Suprapubic skin (tissue), 4 donors: Measurements from ENCODE around the gene KMT2B. TPM values are rescaled to one million over a fixed set of nuclear protein-coding genes. Genes with fewer than 3 reads are reported as not detected.
A peak's percentile ranks its signal among the peaks of the same experiment; 100 is the strongest.

Experiments
- DNase-seq, 2 donors: peaks; one replicate each; pipeline ENCODE4 v3.0.0-alpha.2; 2019; ENCODE audit warnings: low spot score in 2 of 2
- H3K27ac ChIP-seq: fragments of 200-600 bp; sonication (generic); one replicate; pipeline ENCODE4 v1.5.1; 2019
- H3K27me3 ChIP-seq: fragments of 200-600 bp; sonication (generic); one replicate; pipeline ENCODE4 v1.5.1; 2019
- H3K36me3 ChIP-seq: fragments of 200-600 bp; sonication (generic); one replicate; pipeline ENCODE4 v1.5.1; 2019
- H3K4me1 ChIP-seq: fragments of 200-600 bp; sonication (generic); one replicate; pipeline ENCODE4 v1.5.1; 2019
- H3K4me3 ChIP-seq: fragments of 200-600 bp; sonication (generic); one replicate; pipeline ENCODE4 v1.5.1; 2019; ENCODE audit warnings: mild to moderate bottlenecking
- H3K9me3 ChIP-seq: fragments of 200-600 bp; sonication (generic); one replicate; pipeline ENCODE4 v1.5.1; 2019
- EP300 ChIP-seq: sonication (generic); formaldehyde crosslinking; IDR thresholded peaks from one replicate; pipeline ENCODE4 v1.6.1; 2017; ENCODE audit warnings: antibody characterized with exemption
- POLR2A ChIP-seq, 2 donors: fragments of 450-650 bp; IDR thresholded peaks; one replicate each; pipeline ENCODE4 v1.6.1; 2017; ENCODE audit warnings: antibody characterized with exemption in 2 of 2, mild to moderate bottlenecking in 2 of 2, moderate library complexity in 2 of 2
- POLR2AphosphoS5 ChIP-seq, 3 donors: sonication (generic); formaldehyde crosslinking; IDR thresholded peaks; one replicate each; pipeline ENCODE4 v1.6.1; 2017; ENCODE audit warnings: antibody characterized with exemption in 3 of 3
- WGBS: methylation state at CpG from one replicate; pipeline ENCODE4 v1.1.5; 2018; 5-methylcytosine and 5-hydroxymethylcytosine counted together
- total RNA-seq, 4 donors: library from RNA; depleted of rRNA; stranded (reverse); fragments of >200 nt; gene quantifications; one replicate each; pipeline ENCODE4 v1.1.0, GENCODE V29; 2016
- TF ChIP-seq, protein P1 (sequence below), 2 donors: fragments of 200-600 bp in 1 of 2; fragments of 450-650 bp in 1 of 2; sonication (generic) in 1 of 2; IDR thresholded peaks; one replicate each; pipeline ENCODE4 v1.5.1; 2016 to 2019; ENCODE audit warnings: antibody characterized with exemption in 2 of 2, mild to moderate bottlenecking in 1 of 2, moderate library complexity in 1 of 2

KMT2B gene
- total RNA-seq, 4 donors from 2014 or later = 31.2 to 66.8 (median 45.2) TPM

DNA sequence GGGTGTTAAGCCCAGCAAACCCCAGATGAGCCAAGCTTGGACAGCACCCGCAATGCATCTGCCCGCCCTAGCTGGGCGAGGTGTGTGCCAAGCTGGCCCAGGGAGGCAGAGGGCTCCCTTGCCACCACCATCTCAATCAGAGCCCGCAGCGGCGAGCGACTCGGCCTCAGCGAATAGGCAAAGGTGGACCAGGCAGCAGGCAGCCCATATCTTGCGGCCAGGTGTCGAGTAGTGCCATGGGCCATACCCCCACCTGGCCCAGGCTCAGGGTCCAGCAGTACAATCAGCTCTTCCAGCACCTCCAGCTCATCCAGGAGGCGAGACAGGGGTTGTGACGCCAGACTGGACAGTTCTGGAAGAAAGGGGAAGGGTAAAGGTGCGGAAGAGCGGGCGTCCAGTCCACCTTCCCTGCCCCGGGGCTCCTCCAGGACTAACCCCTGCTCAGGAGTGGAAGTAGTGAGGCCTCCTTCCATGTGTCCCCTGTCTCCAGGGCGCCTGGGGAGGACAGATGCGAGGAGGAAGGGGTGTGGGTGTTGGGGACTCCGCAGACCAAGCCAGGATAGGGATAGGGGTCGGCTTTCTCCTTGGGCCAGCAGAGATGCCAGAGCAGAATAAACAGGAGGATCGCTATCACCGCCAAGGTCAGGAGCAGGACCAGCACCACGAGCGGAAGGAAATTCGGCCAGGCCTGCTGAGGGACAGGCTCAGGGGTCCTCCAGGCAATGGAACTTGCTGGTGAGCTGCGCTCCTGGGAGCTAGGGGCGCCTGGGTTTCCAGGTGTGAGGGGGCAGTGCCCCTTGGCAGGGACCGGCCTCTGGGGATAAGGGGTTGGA lies 21.7 kb downstream of the KMT2B start:
- DNase-seq = no peak
- H3K27ac ChIP-seq = peak overlapping the region; percentile 79
- TF ChIP-seq, protein P1, sequence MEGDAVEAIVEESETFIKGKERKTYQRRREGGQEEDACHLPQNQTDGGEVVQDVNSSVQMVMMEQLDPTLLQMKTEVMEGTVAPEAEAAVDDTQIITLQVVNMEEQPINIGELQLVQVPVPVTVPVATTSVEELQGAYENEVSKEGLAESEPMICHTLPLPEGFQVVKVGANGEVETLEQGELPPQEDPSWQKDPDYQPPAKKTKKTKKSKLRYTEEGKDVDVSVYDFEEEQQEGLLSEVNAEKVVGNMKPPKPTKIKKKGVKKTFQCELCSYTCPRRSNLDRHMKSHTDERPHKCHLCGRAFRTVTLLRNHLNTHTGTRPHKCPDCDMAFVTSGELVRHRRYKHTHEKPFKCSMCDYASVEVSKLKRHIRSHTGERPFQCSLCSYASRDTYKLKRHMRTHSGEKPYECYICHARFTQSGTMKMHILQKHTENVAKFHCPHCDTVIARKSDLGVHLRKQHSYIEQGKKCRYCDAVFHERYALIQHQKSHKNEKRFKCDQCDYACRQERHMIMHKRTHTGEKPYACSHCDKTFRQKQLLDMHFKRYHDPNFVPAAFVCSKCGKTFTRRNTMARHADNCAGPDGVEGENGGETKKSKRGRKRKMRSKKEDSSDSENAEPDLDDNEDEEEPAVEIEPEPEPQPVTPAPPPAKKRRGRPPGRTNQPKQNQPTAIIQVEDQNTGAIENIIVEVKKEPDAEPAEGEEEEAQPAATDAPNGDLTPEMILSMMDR (IDR thresholded peaks at IDR 0.05) = no peak
- TF ChIP-seq POLR2A (IDR thresholded peaks at IDR 0.05) (no peak), POLR2AphosphoS5 (IDR thresholded peaks at IDR 0.05) (no peak), EP300 (no peak)
- WGBS = 78% methylated on average over 16 of the region's 29 CpGs
- H3K27me3 ChIP-seq = no peaks in the 10 kb centered on the region
- H3K4me1 ChIP-seq = peaks cover 25% of the 10 kb centered on the region
- peaks cover 43% of the 10 kb centered on the region for H3K36me3 ChIP-seq
- no peaks in the 10 kb centered on the region for H3K9me3 ChIP-seq
- H3K4me3 ChIP-seq = peak overlapping the region; percentile 69

DNA sequence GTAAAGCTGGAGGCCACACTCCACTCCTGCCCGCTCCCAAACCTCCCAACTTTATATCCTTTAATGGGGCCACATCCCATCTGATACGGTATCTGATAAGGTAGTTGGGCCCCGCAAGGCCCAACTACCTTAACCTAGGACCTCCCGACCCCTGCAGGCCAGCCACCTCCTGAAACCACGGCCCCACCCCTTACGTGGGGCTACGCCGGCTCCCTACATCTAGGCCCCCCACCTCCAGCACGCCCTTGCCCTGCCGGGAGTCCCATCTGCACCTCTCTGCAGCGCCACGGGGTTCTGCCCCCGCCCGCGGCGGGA lies 22.3 kb downstream of the KMT2B start:
- 2% methylated on average over 7 of the region's 16 CpGs for WGBS
- Histone ChIP-seq H3K27ac (peak overlapping the region; percentile 79), H3K36me3 (peaks cover 38% of the 10 kb centered on the region)

DNA sequence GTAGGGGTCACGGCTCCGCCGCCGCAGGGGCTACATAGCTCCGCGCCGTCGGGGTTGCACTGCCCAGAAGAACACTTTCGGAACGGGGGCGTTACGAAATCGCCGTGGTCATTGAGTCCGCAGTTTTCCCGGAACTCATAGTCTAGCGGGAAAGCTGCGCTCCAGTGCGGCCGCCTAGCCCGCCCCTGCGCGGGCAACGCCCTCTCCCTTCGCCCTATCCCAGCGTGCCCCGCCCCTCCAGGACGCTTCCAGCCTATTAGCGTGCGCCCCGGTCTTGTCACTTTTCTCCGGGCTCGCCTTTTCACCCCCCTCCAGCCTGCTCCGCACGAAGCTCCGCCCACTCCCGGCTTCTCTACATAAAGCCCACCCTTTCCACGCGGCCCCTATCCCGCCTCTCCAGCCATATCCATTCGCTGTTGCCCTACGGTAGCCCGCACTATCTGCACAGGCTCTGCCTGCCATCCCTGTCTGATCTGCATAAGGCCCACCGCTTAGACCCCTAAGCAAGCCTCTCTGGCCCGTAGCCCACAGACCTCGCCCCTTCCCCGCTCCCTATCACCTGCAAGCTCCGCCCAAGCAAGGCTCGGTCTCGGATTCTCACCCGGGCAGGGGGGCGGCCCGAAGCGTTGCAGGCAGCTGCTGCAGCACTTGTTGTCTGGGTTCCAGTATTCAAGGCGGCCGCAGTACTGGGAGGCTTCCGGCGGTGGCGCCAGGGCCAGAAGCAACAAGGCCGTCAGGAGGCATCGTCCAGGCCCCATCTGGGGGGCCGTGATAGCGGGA lies 22.8 kb downstream of the KMT2B start:
- peak overlapping the region; percentile 79 for H3K27ac ChIP-seq
- TF ChIP-seq EP300 (peak; percentile 17), POLR2A (IDR thresholded peaks at IDR 0.05) (peak in 1 of 2 donors; percentile 41), POLR2AphosphoS5 (IDR thresholded peaks at IDR 0.05) (peak in 2 of 3 donors; percentile 65 to 86)
- TF ChIP-seq, protein P1 (IDR thresholded peaks at IDR 0.05) = no peak
- under 1% methylated on average over 54 of the region's 63 CpGs for WGBS
- no peaks in the 10 kb centered on the region for H3K27me3 ChIP-seq
- peaks cover 29% of the 10 kb centered on the region for H3K4me1 ChIP-seq
- DNase-seq = peak; percentile 99
- H3K36me3 ChIP-seq = peaks cover 32% of the 10 kb centered on the region
- no peaks in the 10 kb centered on the region for H3K9me3 ChIP-seq
- H3K4me3 ChIP-seq = peak overlapping the region; percentile 69

More for the DNA sequence above, 22.3 kb downstream of the KMT2B start:
- no peak for DNase-seq
- H3K4me3 ChIP-seq = peak overlapping the region; percentile 69
- TF ChIP-seq EP300 (no peak), POLR2A (IDR thresholded peaks at IDR 0.05) (no peak), POLR2AphosphoS5 (IDR thresholded peaks at IDR 0.05) (no peak)
- TF ChIP-seq, protein P1 (IDR thresholded peaks at IDR 0.05) = no peak
- no peaks in the 10 kb centered on the region for H3K9me3 ChIP-seq
- no peaks in the 10 kb centered on the region for H3K27me3 ChIP-seq
- peaks cover 28% of the 10 kb centered on the region for H3K4me1 ChIP-seq

- peak overlapping the region; percentile 69 for H3K4me3 ChIP-seq
- H3K27me3 ChIP-seq = no peaks in the 10 kb centered on the region
- no peaks in the 10 kb centered on the region for H3K9me3 ChIP-seq
- no peak for DNase-seq
- H3K36me3 ChIP-seq = peaks cover 32% of the 10 kb centered on the region
- TF ChIP-seq POLR2AphosphoS5 (IDR thresholded peaks at IDR 0.05) (no peak), EP300 (no peak), POLR2A (IDR thresholded peaks at IDR 0.05) (no peak)
- TF ChIP-seq, protein P1 (IDR thresholded peaks at IDR 0.05) = no peak
- H3K27ac ChIP-seq = peak overlapping the region; percentile 79
- H3K4me1 ChIP-seq = peaks cover 34% of the 10 kb centered on the region
- 9% methylated on average over 12 of the region's 12 CpGs for WGBS
Measured at GRCh38 chr19:35741203-35741515, 23.4 kb downstream of the KMT2B start.

GRCh38 chr19:35742121-35742724 lies 24.4 kb downstream of the KMT2B start, which contains the start of gene IGFLR1:
IGFLR1 (minus strand) TSS chr19:35742452; CDS start chr19:35741180, 1,272 bp downstream.
- peak within 1 kb of the TSS; percentile 79 for H3K27ac ChIP-seq
- DNase-seq = no peak
- H3K9me3 ChIP-seq = no peaks in the 10 kb centered on the region
- TF ChIP-seq, protein P1 (IDR thresholded peaks at IDR 0.05) = no peak
- TF ChIP-seq POLR2AphosphoS5 (IDR thresholded peaks at IDR 0.05) (no peak), POLR2A (IDR thresholded peaks at IDR 0.05) (no peak), EP300 (no peak)
- H3K27me3 ChIP-seq = no peaks in the 10 kb centered on the region
- peak within 1 kb of the TSS; percentile 69 for H3K4me3 ChIP-seq
- H3K4me1 ChIP-seq = peaks cover 40% of the 10 kb centered on the region
- 80% methylated on average over 9 of the region's 9 CpGs for WGBS
- peaks cover 22% of the 10 kb centered on the region for H3K36me3 ChIP-seq
